ENCODE data around the gene MINDY4B.
"Not testable (repeated sequence)": the region's sequence is repeated elsewhere in the genome, so short reads cannot be mapped to it uniquely, and the experiment has no call there.

Gene MINDY4B

DNA sequence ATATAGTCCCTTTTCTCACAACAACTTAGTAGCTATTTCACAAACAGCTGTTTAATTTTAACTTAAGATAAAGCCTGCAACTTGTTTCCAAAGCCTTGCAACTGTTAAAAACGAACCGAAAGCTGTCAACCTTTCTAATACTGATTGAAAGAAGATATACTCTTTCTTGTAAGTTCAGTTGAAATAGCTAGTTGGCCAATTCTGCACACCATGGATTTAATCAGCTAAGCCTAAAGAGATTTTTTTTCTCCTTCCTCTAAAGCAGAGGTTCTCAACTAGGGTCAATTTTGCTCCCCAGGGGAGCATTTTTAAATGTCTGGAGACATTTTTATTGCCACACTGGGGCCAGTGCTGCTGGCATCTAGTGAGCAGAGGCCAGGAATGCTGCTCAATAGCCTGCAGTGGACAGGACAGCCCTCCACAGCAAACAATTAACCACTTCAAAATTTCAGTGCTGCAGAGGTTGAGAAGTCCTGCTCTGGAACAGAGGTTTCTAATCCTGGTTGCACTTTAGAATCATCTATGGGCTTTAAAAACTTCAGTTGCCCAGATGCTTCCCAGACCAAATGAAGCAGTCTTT is 26.2 kb downstream of the MINDY4B start:
- H3K9me3 Mint-ChIP-seq (ENCODE audit: low read depth): no peaks in the 10 kb centered on the region
- no peaks in the 10 kb centered on the region for H3K4me1 Mint-ChIP-seq (ENCODE audit: low read depth)
- H3K27me3 Mint-ChIP-seq: peaks cover 6% of the 10 kb centered on the region
- no peak overlapping the region for H3K27ac Mint-ChIP-seq
- no peak overlapping the region for H3K4me3 Mint-ChIP-seq
- no peaks in the 10 kb centered on the region for H3K36me3 Mint-ChIP-seq

DNA sequence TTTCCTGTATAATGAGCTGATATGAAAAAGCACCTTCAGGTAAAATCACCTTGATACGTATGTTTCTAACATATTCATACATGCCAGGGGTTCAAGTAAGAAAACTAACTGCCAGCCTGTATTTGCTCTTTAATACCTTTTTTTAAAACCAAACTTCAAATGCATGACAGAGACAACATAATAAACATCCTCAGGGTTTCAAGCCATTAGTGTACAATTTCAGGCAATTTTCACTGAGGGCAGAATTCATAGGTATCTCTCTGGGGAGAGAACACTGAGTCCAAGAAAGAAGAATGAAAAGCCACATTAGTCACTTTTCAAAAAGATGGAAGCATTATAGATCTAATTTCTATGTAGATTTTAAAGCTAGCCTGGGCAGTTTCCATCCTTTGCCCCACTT is 26.9 kb downstream of the MINDY4B start:
- Mint-ChIP-seq H3K27ac (no peak overlapping the region), H3K36me3 (no peaks in the 10 kb centered on the region), H3K9me3 (ENCODE audit: low read depth) (no peaks in the 10 kb centered on the region), H3K4me1 (ENCODE audit: low read depth) (no peaks in the 10 kb centered on the region), H3K27me3 (peaks cover 5% of the 10 kb centered on the region), H3K4me3 (no peak overlapping the region)

DNA sequence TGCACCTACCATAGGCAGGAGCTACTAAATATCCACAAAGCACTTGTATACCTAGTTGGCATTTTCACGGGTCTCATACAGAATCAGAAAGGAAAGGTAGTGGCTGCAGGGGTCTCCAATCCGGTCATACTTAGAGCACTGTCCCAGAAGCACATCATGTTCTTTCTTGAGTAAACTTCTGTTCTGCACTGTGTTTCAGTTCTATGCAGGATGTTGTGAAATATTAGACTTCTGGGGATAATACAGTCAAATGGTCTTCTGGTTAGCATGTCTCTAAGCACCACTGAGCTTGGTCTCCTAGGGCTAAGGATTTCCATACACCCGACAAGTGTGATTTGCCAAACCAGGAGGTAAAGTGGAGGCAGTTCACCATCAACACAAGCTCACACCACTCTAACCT is 27.9 kb downstream of the MINDY4B start:
- H3K4me3 Mint-ChIP-seq: no peak overlapping the region
- no peaks in the 10 kb centered on the region for H3K9me3 Mint-ChIP-seq (ENCODE audit: low read depth)
- H3K4me1 Mint-ChIP-seq (ENCODE audit: low read depth): no peaks in the 10 kb centered on the region
- H3K36me3 Mint-ChIP-seq: no peaks in the 10 kb centered on the region
- no peak overlapping the region for H3K27ac Mint-ChIP-seq
- peaks cover 3% of the 10 kb centered on the region for H3K27me3 Mint-ChIP-seq

DNA sequence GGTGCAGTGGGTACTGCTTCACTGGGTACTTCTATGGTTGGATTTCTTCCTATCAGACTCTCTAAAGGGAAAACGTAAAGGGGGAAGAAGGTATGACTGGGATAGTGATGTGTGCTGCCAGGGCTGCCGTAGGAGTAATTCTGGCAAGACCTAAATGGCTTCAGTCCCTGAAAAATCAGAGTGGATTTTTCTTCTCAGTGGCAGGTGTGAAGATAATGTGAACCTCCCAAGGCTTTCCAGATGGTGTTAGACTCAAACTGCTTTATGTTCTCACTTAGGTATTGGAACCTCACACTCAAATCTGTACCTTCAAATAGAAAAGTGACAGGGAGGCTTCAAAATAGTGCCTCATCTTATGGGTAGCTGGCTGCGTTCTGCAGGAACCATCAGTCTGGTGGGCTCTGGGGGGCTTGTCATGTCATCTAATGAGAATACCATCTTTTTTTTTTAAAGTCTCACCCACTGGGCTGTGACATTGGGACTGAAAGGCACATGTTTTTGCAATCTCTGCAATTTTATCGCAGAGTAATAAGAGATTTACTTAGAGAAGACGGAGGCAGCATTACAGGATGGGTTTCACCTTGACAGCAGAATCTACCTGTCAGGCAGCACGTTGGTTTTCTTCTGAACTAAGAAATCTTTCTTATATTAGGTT is 28.5 kb downstream of the MINDY4B start:
- no peak overlapping the region for H3K27ac Mint-ChIP-seq
- no peaks in the 10 kb centered on the region for H3K9me3 Mint-ChIP-seq (ENCODE audit: low read depth)
- H3K27me3 Mint-ChIP-seq: peaks cover 2% of the 10 kb centered on the region
- no peaks in the 10 kb centered on the region for H3K36me3 Mint-ChIP-seq
- no peaks in the 10 kb centered on the region for H3K4me1 Mint-ChIP-seq (ENCODE audit: low read depth)
- no peak overlapping the region for H3K4me3 Mint-ChIP-seq

DNA sequence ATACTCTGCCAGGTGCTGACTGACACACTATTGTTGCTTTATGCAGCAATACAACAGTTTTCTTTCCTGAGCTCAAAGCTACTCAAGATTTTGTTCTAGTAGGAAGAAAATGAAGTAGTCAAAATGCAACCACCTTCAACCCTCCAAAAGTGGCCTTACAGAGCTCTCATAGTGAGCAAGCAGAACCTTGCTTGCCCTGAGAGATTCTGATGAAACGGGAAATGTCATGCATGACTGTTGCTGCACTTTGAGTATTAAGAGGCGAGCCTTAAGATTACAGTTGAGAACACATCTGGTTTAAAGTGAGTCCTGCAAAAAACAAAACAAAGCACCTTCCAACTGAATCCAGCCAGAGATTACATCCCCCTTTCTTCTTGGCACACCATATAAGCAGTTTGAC is 29.7 kb downstream of the MINDY4B start:
- no peaks in the 10 kb centered on the region for H3K36me3 Mint-ChIP-seq
- H3K27ac Mint-ChIP-seq: no peak overlapping the region
- no peak overlapping the region for H3K4me3 Mint-ChIP-seq
- H3K9me3 Mint-ChIP-seq (ENCODE audit: low read depth): no peaks in the 10 kb centered on the region
- H3K4me1 Mint-ChIP-seq (ENCODE audit: low read depth): no peaks in the 10 kb centered on the region
- no peaks in the 10 kb centered on the region for H3K27me3 Mint-ChIP-seq

DNA sequence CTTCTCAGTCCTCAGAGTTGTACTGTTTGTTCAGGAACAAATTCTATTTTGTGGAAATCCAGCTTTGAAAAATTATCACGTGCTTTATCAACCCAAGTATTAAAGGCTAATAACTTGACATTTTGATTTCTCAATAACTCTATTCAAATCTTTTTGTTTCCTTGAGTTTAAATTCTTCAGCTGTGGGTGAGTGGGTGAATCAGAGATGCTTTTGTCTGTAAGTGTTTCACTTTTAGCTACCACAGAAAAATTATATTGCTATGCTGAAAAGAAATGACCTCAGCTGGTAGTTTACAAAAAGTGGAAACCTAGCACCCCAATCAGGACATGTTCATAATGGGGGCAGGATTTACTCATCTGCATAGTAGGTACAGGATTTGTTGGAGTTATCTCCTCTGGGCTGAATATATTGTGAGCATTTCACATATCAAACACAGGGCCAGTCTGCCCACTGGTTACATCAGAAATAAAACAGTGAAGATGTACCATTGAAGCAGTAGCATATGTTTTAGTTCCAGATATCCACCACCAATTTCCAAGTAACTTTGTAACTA is 30.5 kb downstream of the MINDY4B start:
- no peaks in the 10 kb centered on the region for H3K27me3 Mint-ChIP-seq
- no peak overlapping the region for H3K4me3 Mint-ChIP-seq
- H3K36me3 Mint-ChIP-seq: no peaks in the 10 kb centered on the region
- no peaks in the 10 kb centered on the region for H3K4me1 Mint-ChIP-seq (ENCODE audit: low read depth)
- H3K27ac Mint-ChIP-seq: no peak overlapping the region
- no peaks in the 10 kb centered on the region for H3K9me3 Mint-ChIP-seq (ENCODE audit: low read depth)

DNA sequence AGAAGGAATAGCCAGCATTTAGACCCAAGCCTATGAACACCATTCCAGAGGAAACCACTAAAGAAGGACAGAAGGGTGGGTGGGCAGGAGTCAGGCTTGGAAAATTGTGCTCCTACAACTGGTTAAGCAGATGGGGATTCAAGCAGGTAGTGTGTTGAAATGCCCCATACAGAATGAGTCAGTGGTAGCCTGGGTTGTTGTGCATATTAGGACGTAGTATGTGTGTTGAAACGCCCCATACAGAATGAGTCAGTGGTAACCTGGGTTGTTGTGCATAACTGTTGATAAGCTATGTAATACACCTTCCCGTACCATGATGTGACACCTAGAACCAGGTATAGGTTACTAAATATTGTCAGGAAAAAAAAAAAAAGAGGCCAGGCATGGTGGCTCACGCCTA is 34.0 kb downstream of the MINDY4B start:
- H3K9me3 Mint-ChIP-seq (ENCODE audit: low read depth): no peaks in the 10 kb centered on the region

DNA sequence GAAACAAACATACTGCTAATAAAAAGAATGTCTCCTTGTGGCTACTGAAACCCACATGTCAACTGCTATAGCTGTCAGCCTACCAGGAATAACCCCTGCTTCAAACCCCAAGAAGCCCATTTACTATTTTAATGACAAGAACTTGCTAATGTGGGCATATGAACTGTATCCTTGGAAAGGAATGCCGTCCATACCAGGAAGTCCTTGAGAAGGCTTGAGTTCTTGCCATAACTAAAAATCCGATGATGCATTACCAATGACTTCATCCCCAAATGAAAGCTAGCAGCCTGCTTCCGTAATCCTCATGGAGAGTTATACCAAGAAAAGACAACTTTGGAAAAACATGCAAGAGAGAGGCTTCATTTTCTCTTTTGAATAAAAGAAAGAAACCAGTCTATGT is 34.8 kb downstream of the MINDY4B start:
- Mint-ChIP-seq H3K27ac (no peak overlapping the region), H3K27me3 (peaks cover under 1% of the 10 kb centered on the region), H3K9me3 (ENCODE audit: low read depth) (no peaks in the 10 kb centered on the region), H3K4me1 (ENCODE audit: low read depth) (peaks cover under 1% of the 10 kb centered on the region), H3K36me3 (no peaks in the 10 kb centered on the region), H3K4me3 (no peak overlapping the region)

More for the DNA sequence above, 34.0 kb downstream of the MINDY4B start:
- Mint-ChIP-seq H3K27ac (no peak overlapping the region), H3K36me3 (no peaks in the 10 kb centered on the region), H3K4me1 (ENCODE audit: low read depth) (no peaks in the 10 kb centered on the region), H3K27me3 (no peaks in the 10 kb centered on the region), H3K4me3 (no peak overlapping the region)

DNA sequence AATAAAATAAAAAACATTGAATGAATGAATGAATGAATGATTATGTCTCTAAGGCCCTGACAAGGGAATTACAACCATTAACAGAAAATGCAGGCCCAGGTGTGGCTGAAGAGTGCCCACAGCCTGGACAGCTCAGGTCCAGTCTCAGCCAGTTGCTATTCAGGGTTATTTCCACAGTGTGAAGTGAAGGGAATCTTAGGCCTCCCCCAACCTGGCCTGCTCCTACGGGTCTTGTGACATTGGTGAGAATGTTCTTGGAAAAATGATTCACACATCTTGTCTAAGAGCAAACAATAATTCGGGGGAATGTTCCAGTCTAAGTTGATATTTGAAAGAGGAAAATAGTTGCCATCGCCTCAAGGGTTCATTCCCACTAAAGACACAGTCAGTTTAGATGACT is 37.0 kb downstream of the MINDY4B start:
- Mint-ChIP-seq H3K36me3 (no peaks in the 10 kb centered on the region), H3K27me3 (peaks cover 4% of the 10 kb centered on the region), H3K27ac (no peak overlapping the region), H3K9me3 (ENCODE audit: low read depth) (no peaks in the 10 kb centered on the region), H3K4me1 (ENCODE audit: low read depth) (peaks cover 2% of the 10 kb centered on the region), H3K4me3 (no peak overlapping the region)

DNA sequence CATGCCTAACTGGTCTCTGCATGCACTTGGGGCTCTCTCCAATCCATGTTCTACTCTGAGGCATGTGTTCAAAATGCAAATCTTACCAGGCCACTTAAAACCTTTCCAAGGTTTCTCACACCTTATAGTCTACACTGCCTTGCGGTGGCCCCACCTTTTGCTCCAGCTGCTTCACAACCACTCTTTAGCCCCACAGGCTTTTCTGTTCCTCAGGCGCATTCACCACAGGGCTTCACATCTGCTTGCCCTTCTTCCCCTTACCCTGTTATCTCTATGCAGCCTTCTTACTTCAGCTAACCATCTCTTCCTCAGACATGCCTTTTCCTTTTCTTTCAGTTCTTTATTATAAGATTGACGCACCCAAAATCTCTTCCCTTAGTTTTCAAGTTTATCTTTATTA is 37.8 kb downstream of the MINDY4B start:
- H3K27me3 Mint-ChIP-seq: peaks cover 4% of the 10 kb centered on the region
- H3K4me1 Mint-ChIP-seq (ENCODE audit: low read depth): peaks cover 2% of the 10 kb centered on the region
- H3K9me3 Mint-ChIP-seq (ENCODE audit: low read depth): no peaks in the 10 kb centered on the region
- no peak overlapping the region for H3K27ac Mint-ChIP-seq
- no peaks in the 10 kb centered on the region for H3K36me3 Mint-ChIP-seq
- H3K4me3 Mint-ChIP-seq: no peak overlapping the region

DNA sequence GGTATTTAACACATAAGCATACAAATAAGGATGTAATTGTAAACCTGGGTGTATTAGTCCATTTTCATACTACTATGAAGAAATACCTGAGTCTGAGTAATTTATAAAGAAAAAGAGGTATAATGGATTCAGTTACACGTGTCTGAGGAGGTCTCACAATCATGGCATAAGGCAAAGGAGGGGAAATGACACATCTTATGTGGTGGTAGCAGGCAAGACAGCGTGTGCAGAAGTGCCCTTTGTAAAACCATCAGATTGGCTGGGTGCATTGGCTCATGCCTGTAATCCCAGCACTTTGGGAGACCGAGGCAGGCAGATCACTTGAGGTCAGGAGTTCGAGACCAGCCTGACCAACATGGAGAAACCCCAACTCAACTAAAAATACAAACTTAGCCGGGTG is 41.3 kb downstream of the MINDY4B start:
- not testable (repeated sequence) for H3K4me1 Mint-ChIP-seq (ENCODE audit: low read depth); H3K9me3 Mint-ChIP-seq (ENCODE audit: low read depth); H3K4me3 Mint-ChIP-seq; H3K27me3 Mint-ChIP-seq; H3K27ac Mint-ChIP-seq; H3K36me3 Mint-ChIP-seq

DNA sequence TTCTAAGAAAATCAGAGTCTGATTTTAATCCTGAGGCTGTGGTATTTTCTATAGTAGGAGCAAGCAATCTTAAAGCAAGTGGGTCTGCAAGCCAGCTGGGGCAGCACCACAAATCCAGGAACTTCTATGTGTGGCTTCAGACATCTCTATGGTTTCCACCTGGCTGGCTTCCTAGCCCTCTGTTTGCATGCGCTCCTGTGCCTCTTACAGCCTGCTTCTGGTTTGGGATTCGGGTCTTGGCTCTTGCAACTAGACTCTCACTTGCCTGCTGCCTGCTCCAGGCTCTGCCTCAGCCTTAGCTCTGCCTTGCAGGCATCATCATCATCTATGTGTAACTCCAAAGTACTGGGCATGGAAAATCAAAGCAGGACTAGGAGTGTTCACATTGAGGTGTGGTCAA is 43.4 kb downstream of the MINDY4B start:
- peaks cover 2% of the 10 kb centered on the region for H3K4me1 Mint-ChIP-seq (ENCODE audit: low read depth)
- no peaks in the 10 kb centered on the region for H3K9me3 Mint-ChIP-seq (ENCODE audit: low read depth)
- H3K4me3 Mint-ChIP-seq: no peak overlapping the region
- H3K27me3 Mint-ChIP-seq: peaks cover 4% of the 10 kb centered on the region
- H3K27ac Mint-ChIP-seq: no peak overlapping the region
- H3K36me3 Mint-ChIP-seq: no peaks in the 10 kb centered on the region

DNA sequence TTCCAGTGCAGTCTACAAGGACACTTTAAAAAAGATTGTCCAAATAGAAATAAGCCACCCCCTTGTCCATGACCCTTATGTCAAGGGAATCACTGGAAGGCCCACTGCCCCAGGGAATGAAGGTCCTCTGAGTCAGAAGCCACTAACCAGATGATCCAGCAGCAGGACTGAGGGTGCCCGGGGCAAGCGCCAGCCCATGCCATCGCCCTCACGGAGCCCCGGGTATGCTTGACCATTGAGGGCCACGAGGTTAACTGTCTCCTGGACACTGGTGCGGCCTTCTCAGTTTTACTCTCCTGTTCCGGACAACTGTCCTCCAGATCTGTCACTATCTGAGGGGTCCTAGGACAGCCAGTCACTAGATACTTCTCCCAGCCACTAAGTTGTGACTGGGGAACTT is 47.3 kb downstream of the MINDY4B start:
- H3K27me3 Mint-ChIP-seq; H3K4me1 Mint-ChIP-seq (ENCODE audit: low read depth); H3K36me3 Mint-ChIP-seq; H3K27ac Mint-ChIP-seq; H3K9me3 Mint-ChIP-seq (ENCODE audit: low read depth); H3K4me3 Mint-ChIP-seq: not testable (repeated sequence)

DNA sequence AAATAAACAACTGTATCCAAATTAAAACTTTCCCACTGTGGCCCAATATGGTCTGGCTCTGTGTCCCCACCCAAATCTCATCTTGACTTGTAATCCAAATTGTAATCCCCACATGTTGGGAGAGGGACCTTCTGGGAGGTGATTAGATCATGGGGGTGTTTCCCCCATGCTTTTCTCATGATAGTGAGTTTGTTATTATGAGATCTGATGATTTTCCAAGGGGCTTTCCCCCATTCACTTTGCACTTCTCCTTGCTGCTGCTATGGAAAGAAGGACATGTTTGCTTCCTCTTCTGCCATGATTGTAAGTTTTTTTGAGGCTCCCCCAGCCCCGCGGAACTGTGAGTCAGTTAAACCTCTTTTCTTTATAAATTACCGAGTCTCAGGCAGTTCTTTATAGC is 55.0 kb downstream of the MINDY4B start:
- Mint-ChIP-seq H3K27ac (no peak overlapping the region), H3K4me3 (no peak overlapping the region), H3K36me3 (peaks cover 2% of the 10 kb centered on the region), H3K9me3 (ENCODE audit: low read depth) (no peaks in the 10 kb centered on the region), H3K27me3 (peaks cover 3% of the 10 kb centered on the region), H3K4me1 (ENCODE audit: low read depth) (no peaks in the 10 kb centered on the region)

DNA sequence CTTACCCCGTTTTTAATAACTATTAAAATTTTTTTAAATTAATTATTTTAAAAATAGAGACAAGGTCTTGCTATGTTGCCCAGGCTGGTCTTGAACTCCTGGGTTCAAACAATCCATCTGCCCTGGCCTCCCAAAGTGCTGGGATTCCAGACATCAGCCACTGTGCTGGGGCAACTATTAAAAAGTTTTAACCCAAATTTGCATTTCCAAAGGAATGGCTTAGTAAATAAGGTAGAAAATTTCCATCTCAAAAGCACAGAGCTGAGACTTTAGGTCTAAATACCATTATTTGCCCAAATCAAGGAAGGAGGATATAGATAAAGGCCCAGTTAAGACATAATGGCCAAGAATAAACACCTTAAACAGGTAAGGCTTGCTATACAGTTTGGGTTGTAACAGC is 56.4 kb downstream of the MINDY4B start:
- Mint-ChIP-seq H3K4me1 (ENCODE audit: low read depth) (no peaks in the 10 kb centered on the region), H3K9me3 (ENCODE audit: low read depth) (no peaks in the 10 kb centered on the region), H3K27ac (no peak overlapping the region), H3K36me3 (peaks cover 2% of the 10 kb centered on the region), H3K4me3 (no peak overlapping the region), H3K27me3 (peaks cover 2% of the 10 kb centered on the region)

DNA sequence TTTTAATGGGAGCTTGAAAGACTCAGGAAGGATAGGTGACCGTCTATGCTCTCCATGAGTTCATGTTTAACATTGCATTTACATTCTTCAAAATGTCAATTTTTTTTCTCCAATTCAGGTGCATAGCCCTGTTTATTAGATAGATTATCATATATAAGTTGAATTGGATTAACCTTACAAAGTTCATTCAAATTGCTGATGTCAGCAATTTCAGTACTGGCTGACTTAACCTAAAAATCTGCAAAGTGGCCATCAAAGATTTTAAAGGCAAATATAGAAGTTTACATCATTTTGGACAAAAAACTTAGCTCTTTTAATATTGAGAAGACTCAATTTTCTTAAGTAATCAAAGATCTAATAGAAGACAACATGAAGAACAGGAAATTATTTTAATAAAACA is 57.8 kb downstream of the MINDY4B start:
- H3K27me3 Mint-ChIP-seq: no peaks in the 10 kb centered on the region
- H3K4me1 Mint-ChIP-seq (ENCODE audit: low read depth): no peaks in the 10 kb centered on the region
- peaks cover 2% of the 10 kb centered on the region for H3K36me3 Mint-ChIP-seq
- no peak overlapping the region for H3K27ac Mint-ChIP-seq
- no peak overlapping the region for H3K4me3 Mint-ChIP-seq
- no peaks in the 10 kb centered on the region for H3K9me3 Mint-ChIP-seq (ENCODE audit: low read depth)
